Effector memory CD4-positive, alpha-beta T cell (primary cell): ENCODE results near the gene PUDP.

Experiments used
- DNase-seq, 3 donors: peaks; one replicate each; pipeline ENCODE4 v3.0.0-alpha.2; 2020
- H3K27ac ChIP-seq: 2 replicates; pipeline ENCODE4 v1.7.0; 2013; ENCODE audit warnings: mild to moderate bottlenecking, low read length, moderate library complexity; ENCODE audit not compliant: insufficient read depth, poor library complexity, severe bottlenecking
- H3K27me3 ChIP-seq: replicated peaks from 2 replicates; pipeline ENCODE4 v1.7.0; 2013; ENCODE audit warnings: mild to moderate bottlenecking, low read length; ENCODE audit not compliant: insufficient read depth, control insufficient read depth, poor library complexity, severe bottlenecking
- H3K36me3 ChIP-seq: 2 replicates; pipeline ENCODE4 v1.7.0; 2013; ENCODE audit warnings: mild to moderate bottlenecking, low read length, moderate library complexity; ENCODE audit not compliant: control insufficient read depth, insufficient read depth
- H3K4me1 ChIP-seq: 2 replicates; pipeline ENCODE4 v1.7.0; 2013; ENCODE audit warnings: low read length, mild to moderate bottlenecking; ENCODE audit not compliant: control insufficient read depth, insufficient read depth, poor library complexity, severe bottlenecking
- H3K4me3 ChIP-seq: 2 replicates; pipeline ENCODE4 v1.7.0; 2013; ENCODE audit warnings: low read length, low read depth, mild to moderate bottlenecking; ENCODE audit not compliant: insufficient read depth, poor library complexity, severe bottlenecking
- H3K9me3 ChIP-seq: 2 replicates; pipeline ENCODE4 v1.7.0; 2013; ENCODE audit warnings: mild to moderate bottlenecking, low read length, moderate library complexity; ENCODE audit not compliant: control insufficient read depth

PUDP gene

DNA sequence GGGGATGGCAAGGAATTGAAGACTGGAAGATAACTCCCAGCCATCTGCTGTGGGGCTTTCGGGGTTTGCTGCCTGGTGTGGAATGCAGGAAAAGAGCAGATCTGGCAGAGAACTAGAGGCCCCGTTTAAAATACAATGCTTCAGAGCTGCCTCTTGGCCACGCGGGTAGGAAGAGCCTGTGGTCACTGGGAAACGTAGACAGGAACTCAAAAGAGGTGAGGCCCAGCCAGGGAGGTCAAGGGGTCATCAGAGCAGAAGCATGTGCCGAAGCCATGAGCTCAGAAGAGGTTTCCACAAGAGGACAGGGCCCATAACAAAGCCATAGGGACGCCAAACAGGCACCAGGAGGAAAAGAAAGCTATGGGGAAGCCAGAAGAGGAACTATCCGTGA, 14.9 kb downstream of the PUDP start:
- no peaks in the 10 kb centered on the region for H3K27me3 ChIP-seq
- H3K9me3 ChIP-seq = no peaks in the 10 kb centered on the region
- no peak overlapping the region for H3K27ac ChIP-seq
- DNase-seq = no peak
- no peak overlapping the region for H3K4me3 ChIP-seq
- H3K36me3 ChIP-seq = no peaks in the 10 kb centered on the region
- no peaks in the 10 kb centered on the region for H3K4me1 ChIP-seq

DNA sequence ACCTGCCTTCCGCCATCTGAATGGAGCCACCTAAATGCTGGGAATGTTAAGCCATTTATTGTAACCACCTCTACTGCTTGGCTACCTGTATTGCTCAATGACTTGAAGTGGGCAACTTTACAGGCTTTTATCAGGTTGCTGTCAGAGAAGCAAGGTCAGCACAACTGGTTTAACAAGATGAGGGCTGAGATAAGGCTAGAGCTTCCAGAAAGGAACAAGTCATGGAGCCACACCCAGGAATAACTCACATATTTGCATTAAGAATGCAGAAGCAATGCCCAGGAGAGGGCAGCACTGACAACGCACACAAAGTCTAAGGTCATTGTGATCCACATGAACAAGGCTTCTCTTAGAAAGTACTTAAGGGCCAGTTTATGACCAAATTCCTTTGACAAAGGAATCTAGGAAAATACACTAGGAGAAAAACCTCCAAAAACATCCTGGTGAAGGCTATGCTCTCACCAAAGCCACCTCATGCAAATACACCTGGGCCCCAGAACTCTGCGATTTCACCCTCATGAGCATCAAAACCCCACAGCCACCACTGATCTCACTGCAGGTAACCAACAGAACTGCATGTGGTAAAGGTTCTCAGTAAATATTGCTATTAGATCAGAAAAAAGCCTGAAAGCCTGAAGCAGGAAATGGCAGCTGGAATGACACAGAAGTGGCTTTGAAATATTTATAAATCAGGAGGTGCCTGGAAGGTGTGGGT, 15.5 kb downstream of the PUDP start:
- no peaks in the 10 kb centered on the region for H3K27me3 ChIP-seq
- H3K4me3 ChIP-seq = no peak overlapping the region
- no peaks in the 10 kb centered on the region for H3K36me3 ChIP-seq
- no peaks in the 10 kb centered on the region for H3K4me1 ChIP-seq
- no peaks in the 10 kb centered on the region for H3K9me3 ChIP-seq
- no peak for DNase-seq
- H3K27ac ChIP-seq = no peak overlapping the region

DNA sequence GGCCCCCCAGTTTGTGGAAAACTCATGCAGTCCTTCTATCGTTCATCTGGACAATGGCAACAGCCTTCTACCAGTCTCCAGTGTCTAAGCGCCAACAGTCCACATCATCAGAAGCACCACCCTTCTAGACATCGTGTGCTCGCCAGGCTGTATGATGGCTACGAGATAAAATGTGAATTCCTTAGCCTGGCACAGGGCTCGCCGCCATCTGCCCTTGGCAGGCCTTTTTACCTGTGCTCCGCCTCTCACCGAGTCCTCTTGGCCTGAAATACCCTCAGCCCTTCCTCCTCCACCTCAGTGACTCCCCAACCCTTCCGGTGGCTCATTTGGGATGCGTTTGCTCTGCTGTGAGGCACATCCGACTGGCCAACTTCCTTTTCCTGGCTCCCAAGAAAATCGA, 16.3 kb downstream of the PUDP start:
- Histone ChIP-seq H3K27me3 (no peaks in the 10 kb centered on the region), H3K4me1 (no peaks in the 10 kb centered on the region), H3K4me3 (no peak overlapping the region), H3K36me3 (no peaks in the 10 kb centered on the region), H3K27ac (no peak overlapping the region), H3K9me3 (no peaks in the 10 kb centered on the region)
- DNase-seq = no peak

DNA sequence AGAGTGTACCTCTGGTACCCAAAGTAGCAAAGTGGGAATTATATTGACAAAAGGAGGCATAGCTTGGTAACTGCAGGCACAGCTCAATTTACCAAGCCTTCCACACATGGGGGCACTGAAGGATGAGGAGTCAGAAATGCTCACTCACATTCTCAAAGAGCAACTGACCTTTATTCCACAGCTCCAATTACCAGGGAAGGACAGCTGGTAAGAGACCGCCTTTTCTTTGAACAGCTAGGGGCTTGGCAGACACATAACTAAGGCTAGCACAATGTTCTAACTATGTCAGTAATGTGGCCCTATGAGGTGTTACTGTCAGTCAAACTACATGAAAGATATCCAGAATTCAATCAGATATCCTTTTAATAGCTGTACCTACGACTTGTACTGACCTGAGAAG, 20.9 kb downstream of the PUDP start:
- Histone ChIP-seq H3K9me3 (no peaks in the 10 kb centered on the region), H3K36me3 (no peaks in the 10 kb centered on the region), H3K4me1 (no peaks in the 10 kb centered on the region), H3K27ac (no peak overlapping the region), H3K4me3 (no peak overlapping the region), H3K27me3 (no peaks in the 10 kb centered on the region)
- no peak for DNase-seq

- Histone ChIP-seq H3K27ac (no peak overlapping the region), H3K4me3 (no peak overlapping the region), H3K27me3 (no peaks in the 10 kb centered on the region), H3K36me3 (no peaks in the 10 kb centered on the region), H3K9me3 (no peaks in the 10 kb centered on the region), H3K4me1 (no peaks in the 10 kb centered on the region)
- no peak for DNase-seq
These were observed 27.1 kb downstream of the PUDP start for GRCh38 chrX:7120878-7121219.

GRCh38 chrX:7119950-7120877, 27.7 kb downstream of the PUDP start:
- Histone ChIP-seq H3K27ac (no peak overlapping the region), H3K4me1 (no peaks in the 10 kb centered on the region)

DNA sequence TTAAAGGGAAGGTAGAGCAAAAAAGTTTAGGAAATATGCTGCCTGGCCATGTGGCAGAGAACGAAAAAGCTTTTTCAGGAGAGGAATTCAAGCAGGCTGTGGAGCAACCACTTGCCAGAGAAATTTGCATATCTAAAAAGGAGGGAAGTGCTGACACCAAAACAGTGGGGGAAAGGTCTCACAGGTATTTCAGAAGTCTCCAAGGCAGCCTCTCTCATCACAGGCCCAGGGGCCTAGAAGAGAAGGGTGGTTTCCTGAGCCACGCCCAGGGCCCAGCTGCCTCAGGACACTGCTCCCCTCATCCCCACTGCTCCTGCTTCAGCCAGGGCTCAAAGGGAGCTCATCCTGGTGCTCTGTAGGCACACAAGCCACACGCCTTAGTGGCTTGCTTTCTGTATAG, 30.4 kb downstream of the PUDP start:
- DNase-seq = no peak
- H3K36me3 ChIP-seq = no peaks in the 10 kb centered on the region
- no peak overlapping the region for H3K4me3 ChIP-seq
- H3K9me3 ChIP-seq = no peaks in the 10 kb centered on the region
- no peaks in the 10 kb centered on the region for H3K4me1 ChIP-seq
- H3K27me3 ChIP-seq = no peaks in the 10 kb centered on the region
- H3K27ac ChIP-seq = no peak overlapping the region

More at GRCh38 chrX:7119950-7120877, 27.7 kb downstream of the PUDP start:
- H3K4me3 ChIP-seq = no peak overlapping the region
- H3K36me3 ChIP-seq = no peaks in the 10 kb centered on the region
- no peaks in the 10 kb centered on the region for H3K27me3 ChIP-seq
- DNase-seq = no peak
- no peaks in the 10 kb centered on the region for H3K9me3 ChIP-seq

GRCh38 chrX:7116081-7116480, 31.9 kb downstream of the PUDP start:
- DNase-seq = no peak
- H3K36me3 ChIP-seq = no peaks in the 10 kb centered on the region
- H3K9me3 ChIP-seq = no peaks in the 10 kb centered on the region
- H3K4me1 ChIP-seq = no peaks in the 10 kb centered on the region
- no peaks in the 10 kb centered on the region for H3K27me3 ChIP-seq
- no peak overlapping the region for H3K4me3 ChIP-seq
- H3K27ac ChIP-seq = no peak overlapping the region

DNA sequence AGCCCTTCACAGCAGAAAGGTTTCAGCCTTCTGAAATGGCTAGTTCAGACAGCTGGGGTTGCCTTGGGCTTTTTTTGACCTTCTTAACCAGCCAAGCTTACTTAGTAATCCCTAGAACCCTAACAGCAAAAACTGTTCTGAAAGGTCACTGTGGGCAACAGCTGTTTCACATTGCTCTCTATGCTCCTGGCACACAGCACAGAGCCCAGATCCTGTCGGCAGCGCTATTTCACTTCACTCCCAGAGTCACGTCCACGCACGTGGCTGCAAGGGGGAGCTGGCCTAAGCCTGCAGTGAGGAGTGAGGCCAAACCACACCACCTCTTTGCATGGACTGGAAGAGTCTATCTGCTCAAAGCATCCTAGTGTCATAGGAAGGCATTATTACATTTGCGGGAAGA, 32.4 kb downstream of the PUDP start:
- no peaks in the 10 kb centered on the region for H3K27me3 ChIP-seq
- H3K27ac ChIP-seq = no peak overlapping the region
- H3K36me3 ChIP-seq = no peaks in the 10 kb centered on the region
- H3K4me1 ChIP-seq = no peaks in the 10 kb centered on the region
- no peak overlapping the region for H3K4me3 ChIP-seq
- H3K9me3 ChIP-seq = no peaks in the 10 kb centered on the region
- no peak for DNase-seq

DNA sequence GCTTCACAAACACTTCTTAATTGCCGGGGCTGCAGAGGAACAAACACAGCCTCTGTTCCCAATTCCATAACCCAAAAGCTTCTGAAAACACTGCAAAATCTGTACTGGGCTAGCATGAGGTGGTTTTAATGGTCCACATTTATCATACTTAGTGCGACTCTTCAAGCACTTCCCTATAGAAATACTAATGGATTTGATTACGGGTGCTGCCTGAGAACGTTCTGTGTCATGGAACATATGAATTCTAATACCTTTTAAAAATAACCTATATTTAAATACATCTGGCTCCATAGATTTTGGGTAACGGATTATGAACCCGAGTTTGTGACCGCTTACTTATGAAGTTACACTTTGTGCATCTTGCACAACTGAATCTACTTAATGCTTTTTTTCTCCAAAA, 35.9 kb downstream of the PUDP start:
- Histone ChIP-seq H3K4me3 (no peak overlapping the region), H3K36me3 (no peaks in the 10 kb centered on the region), H3K27me3 (no peaks in the 10 kb centered on the region), H3K9me3 (no peaks in the 10 kb centered on the region), H3K4me1 (no peaks in the 10 kb centered on the region), H3K27ac (no peak overlapping the region)
- DNase-seq = no peak
